Mesodermal cell (in vitro differentiated cells): Measurements from ENCODE around the gene PPP1R15B.

ENCODE experiments used
- H3K27ac ChIP-seq: 2 replicates; pipeline ENCODE4 v1.7.0; 2013; ENCODE audit warnings: mild to moderate bottlenecking, low read depth, low read length, moderate library complexity; ENCODE audit not compliant: severe bottlenecking
- H3K36me3 ChIP-seq: 2 replicates; pipeline ENCODE4 v1.7.1; 2013; ENCODE audit warnings: mild to moderate bottlenecking, low read length, moderate library complexity; ENCODE audit not compliant: control insufficient read depth, insufficient read depth
- H3K4me1 ChIP-seq: one replicate; pipeline ENCODE4 v1.7.1; 2013; ENCODE audit warnings: mild to moderate bottlenecking, low read length; ENCODE audit not compliant: insufficient read depth, control insufficient read depth, poor library complexity, severe bottlenecking
- H3K4me3 ChIP-seq: 2 replicates; pipeline ENCODE4 v1.7.0; 2013; ENCODE audit warnings: low read length, control low read depth, mild to moderate bottlenecking; ENCODE audit not compliant: insufficient read depth, poor library complexity, severe bottlenecking; ENCODE audit errors: extremely low read depth
- H3K9me3 ChIP-seq: 2 replicates; pipeline ENCODE4 v1.7.1; 2013; ENCODE audit warnings: mild to moderate bottlenecking, low read length, moderate library complexity; ENCODE audit not compliant: control insufficient read depth
- WGBS, 2 experiments: methylation state at CpG; one replicate each; pipeline ENCODE4 v1.1.5; 2013; ENCODE audit warnings: missing lambda C conversion rate in 2 of 2; ENCODE audit not compliant: insufficient coverage in 2 of 2; 5-methylcytosine and 5-hydroxymethylcytosine counted together

The PPP1R15B gene

DNA sequence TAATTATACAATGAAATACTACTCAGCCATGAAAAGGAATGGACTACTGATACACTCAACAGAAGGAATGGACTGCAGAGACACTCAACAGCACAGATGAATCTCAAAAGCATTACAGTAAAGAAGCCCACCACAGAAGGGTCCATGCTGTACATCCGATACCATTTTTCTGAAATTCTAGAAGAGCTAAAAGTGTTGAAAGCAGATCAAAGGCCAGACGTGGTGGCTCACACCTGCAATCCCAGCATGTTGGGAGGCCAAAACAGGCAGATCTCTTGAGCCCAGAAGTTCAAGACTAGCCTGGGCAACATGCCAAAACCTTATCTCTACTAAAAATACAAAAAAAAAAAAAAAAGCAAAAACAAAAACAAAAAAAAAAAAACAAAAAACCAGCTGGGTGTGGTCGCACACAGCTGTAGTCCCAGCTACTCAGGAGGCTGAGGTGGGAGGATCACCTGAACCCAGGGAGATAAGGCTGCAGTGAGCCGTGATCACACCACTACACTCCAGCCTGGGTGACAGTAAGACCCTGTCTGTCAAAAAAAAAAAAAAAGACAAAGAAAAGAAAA is 15.5 kb downstream of the PPP1R15B start:
- WGBS, 2 experiments, result 94 to 95% methylated on average over 2 to 3 of the region's 4 CpGs
- Histone ChIP-seq H3K27ac (no peak overlapping the region), H3K9me3 (no peaks in the 10 kb centered on the region), H3K4me1 (no peaks in the 10 kb centered on the region), H3K36me3 (peaks cover 50% of the 10 kb centered on the region), H3K4me3 (no peak overlapping the region)

DNA sequence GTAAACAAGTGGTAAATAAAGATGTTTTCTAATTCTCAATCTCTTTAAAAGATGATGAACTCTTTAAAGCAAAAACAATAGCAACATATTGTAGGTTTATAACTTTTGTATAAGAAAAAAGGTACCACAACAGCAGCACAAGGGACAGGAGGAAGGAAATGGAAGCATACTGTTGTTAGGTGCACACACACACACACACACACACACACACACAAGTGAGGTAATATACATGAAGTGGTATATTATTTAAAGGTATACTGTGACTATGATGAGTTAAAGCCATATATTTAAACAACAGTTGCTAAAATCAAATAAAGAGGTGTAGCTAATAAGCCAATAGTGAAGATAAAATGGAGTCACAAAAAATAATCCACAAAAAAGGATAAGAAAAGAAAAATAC is 20.0 kb downstream of the PPP1R15B start:
- Histone ChIP-seq H3K4me1 (no peaks in the 10 kb centered on the region), H3K9me3 (no peaks in the 10 kb centered on the region), H3K36me3 (peaks cover 8% of the 10 kb centered on the region), H3K27ac (no peak overlapping the region), H3K4me3 (no peak overlapping the region)

DNA sequence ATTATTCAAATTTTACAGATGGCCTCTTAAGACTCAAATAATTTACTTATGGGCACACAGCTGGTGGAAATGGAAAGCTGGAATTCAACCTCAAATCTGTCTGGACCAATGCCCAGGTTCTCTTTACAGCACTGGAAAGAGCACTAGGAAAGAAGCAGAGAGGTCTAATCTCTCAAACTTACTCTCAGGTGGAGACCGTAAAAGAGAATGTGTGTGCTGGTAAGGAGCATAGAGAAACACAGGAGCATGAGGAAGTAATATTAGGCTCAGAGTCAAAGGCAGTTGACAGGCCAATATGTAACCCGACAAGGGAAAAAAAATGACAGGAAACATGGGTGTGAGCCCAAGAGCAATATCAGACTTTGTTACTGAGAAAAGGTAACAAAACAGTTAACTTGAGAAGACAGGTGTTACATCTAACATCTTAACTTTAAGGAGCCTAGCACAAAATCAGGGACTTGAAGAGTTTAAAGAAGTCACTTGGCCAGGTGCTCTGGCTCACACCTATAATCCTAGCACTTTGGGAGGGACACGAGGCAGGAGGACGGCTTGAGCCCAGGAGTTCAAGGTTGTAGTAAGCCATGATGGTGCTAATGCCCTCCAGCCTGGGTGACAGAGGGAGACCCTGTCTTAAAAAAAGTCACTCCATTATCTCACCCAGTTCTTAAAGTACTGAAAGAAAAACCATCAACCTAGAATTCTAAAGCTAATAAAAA is 20.7 kb downstream of the PPP1R15B start:
- 77 to 90% methylated on average over 2 to 3 of the region's 4 CpGs for WGBS, 2 experiments
- Histone ChIP-seq H3K4me3 (no peak overlapping the region), H3K27ac (no peak overlapping the region), H3K4me1 (no peaks in the 10 kb centered on the region), H3K9me3 (no peaks in the 10 kb centered on the region), H3K36me3 (peaks cover under 1% of the 10 kb centered on the region)

DNA sequence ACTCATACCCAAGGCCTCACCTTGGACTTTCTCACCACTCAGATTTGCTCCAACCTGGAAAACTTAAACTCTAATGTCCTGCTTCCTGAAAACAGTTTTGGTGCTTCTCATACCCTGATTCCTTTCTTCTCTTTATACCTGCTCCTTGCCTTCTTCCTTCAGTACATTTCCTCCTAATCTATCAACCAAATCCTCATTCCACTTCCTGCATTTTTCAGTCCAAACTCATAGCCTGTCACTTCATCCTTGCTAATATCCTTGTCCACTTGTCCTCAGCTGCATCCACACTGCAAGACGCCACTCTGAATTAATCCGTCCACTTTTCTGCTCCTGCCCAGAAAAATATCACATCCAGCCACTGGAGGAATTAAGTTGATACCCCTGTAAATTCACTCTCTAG is 25.9 kb downstream of the PPP1R15B start:
- no peaks in the 10 kb centered on the region for H3K36me3 ChIP-seq
- 92 to 100% methylated on average over 2 of the region's 2 CpGs for WGBS, 2 experiments
- no peak overlapping the region for H3K27ac ChIP-seq
- H3K9me3 ChIP-seq, result no peaks in the 10 kb centered on the region
- no peak overlapping the region for H3K4me3 ChIP-seq
- H3K4me1 ChIP-seq, result no peaks in the 10 kb centered on the region

DNA sequence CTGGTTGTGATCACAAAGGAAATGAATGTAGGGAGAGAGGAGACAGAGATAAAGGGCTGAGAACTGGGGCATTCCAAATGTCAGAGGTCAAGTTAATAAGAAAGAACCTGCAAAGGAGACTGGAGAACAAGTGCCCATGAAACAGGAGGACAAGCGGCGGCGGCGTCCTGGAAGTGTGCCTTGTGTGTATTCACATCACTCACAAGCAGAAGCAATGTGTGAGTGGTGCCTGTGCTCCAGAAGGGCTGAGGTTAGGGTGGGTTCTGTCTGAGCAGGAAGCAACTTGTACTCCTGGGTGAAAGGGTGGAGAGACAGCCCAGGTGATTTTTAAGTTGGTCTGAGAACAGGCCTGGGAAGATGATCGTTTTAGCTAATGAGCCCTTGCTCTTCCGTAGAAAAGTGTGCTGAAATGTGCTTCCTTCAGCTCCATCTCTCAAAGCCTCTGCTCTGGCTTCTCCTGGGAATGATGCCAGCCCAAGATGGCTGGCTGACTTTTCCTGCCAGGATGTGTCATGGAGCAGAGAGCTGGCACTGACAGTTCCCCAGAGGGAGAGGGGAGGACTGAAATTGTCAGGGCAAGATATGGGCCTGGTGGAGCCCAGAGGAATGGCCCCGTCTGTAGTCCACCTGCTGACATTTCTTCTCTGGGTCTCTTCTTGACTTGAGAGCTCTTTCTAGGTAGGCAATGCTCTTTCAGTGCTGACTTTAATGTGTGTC is 26.8 kb downstream of the PPP1R15B start:
- H3K9me3 ChIP-seq, result no peaks in the 10 kb centered on the region
- H3K4me3 ChIP-seq, result no peak overlapping the region
- H3K4me1 ChIP-seq, result no peaks in the 10 kb centered on the region
- 80 to 98% methylated on average over 2 to 7 of the region's 7 CpGs for WGBS, 2 experiments
- H3K36me3 ChIP-seq, result no peaks in the 10 kb centered on the region
- no peak overlapping the region for H3K27ac ChIP-seq

DNA sequence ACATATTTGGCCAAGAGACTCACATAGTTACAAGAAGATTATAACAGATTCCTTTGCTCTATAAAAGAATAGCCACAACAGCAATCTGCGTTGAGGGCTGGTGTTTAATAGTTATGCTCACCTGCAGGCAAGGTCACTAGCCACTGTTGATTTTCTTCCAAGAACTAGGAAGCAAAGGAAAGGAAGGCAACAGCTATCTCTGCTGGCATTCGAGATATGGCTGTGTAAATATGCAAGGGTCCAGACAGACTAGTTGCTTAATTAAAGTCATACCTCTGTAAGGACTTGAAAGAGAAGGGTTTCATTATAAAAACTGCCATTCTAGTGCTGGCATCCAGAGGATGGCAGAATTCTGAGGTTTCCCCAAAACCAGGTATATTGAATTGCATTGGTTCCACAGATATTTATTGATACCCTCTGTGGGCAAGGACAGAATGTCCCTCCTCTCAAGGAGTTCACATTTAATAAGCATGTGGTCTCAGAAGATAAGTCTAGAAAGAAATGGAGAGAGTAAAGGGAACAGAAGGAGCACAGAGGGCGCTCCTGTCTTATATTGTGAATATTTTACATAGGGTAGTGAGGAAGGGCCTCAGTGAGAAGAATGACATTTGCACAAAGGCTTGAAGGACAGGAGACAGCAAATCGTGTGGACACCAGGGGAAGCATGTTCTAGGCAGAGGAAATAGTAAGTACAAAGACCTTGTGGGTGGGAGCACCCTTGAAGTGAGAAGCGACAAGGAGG is 28.3 kb downstream of the PPP1R15B start:
- Histone ChIP-seq H3K9me3 (no peaks in the 10 kb centered on the region), H3K4me3 (no peak overlapping the region), H3K4me1 (peaks cover 4% of the 10 kb centered on the region), H3K36me3 (no peaks in the 10 kb centered on the region), H3K27ac (no peak overlapping the region)
- 78 to 85% methylated on average over 5 of the region's 5 CpGs for WGBS, 2 experiments

DNA sequence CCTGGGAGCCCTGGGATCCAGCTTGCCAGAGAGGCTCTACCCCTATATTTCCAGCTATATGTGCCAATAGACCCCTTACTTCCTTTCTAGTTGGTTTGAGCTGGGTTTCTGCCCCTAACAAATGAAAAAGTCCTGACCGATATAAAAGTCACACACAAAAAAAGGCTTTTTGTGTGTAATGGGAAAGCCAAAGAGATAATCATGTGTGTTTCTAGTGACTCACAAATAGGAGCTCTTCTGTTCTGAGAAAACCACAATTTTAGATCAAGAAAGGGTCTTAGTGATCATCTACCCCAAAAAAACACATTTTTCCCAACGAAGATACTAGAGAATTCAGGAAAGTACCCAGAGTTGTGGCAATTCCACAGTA is 28.9 kb downstream of the PPP1R15B start:
- peaks cover 8% of the 10 kb centered on the region for H3K4me1 ChIP-seq
- WGBS, 2 experiments, result no CpG with 5 or more reads among the region's 2 CpGs
- no peak overlapping the region for H3K27ac ChIP-seq
- no peak overlapping the region for H3K4me3 ChIP-seq
- no peaks in the 10 kb centered on the region for H3K36me3 ChIP-seq
- H3K9me3 ChIP-seq, result no peaks in the 10 kb centered on the region

DNA sequence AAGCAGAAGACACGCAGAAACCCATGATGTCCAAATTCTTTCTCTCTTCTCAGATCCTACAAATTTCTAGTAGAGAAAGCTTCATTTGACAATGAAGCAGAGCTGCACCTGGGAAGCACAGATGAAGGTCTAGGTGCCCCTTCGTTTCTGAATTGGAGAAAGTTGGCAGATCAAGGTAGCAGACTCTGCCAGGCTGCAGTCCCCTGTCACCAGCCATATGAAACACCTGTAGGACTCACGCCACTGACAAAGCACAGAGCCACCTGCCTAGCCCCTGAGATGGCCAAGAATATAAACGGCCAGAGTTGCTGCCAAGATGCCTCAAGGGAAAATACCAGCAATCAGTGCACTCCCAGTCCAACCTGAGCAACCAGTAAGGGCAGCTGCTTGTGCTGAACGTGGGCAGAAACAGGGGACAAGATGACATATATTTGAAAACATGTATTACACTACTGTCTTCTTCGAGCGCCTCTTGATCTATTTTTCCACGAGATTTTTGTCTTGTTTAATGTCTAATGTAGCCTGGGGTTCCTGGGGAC is 31.3 kb downstream of the PPP1R15B start:
- WGBS, 2 experiments, result 51 to 73% methylated on average over 3 to 6 of the region's 8 CpGs
- no peak overlapping the region for H3K27ac ChIP-seq
- no peaks in the 10 kb centered on the region for H3K9me3 ChIP-seq
- H3K36me3 ChIP-seq, result no peaks in the 10 kb centered on the region
- peaks cover 13% of the 10 kb centered on the region for H3K4me1 ChIP-seq
- no peak overlapping the region for H3K4me3 ChIP-seq

DNA sequence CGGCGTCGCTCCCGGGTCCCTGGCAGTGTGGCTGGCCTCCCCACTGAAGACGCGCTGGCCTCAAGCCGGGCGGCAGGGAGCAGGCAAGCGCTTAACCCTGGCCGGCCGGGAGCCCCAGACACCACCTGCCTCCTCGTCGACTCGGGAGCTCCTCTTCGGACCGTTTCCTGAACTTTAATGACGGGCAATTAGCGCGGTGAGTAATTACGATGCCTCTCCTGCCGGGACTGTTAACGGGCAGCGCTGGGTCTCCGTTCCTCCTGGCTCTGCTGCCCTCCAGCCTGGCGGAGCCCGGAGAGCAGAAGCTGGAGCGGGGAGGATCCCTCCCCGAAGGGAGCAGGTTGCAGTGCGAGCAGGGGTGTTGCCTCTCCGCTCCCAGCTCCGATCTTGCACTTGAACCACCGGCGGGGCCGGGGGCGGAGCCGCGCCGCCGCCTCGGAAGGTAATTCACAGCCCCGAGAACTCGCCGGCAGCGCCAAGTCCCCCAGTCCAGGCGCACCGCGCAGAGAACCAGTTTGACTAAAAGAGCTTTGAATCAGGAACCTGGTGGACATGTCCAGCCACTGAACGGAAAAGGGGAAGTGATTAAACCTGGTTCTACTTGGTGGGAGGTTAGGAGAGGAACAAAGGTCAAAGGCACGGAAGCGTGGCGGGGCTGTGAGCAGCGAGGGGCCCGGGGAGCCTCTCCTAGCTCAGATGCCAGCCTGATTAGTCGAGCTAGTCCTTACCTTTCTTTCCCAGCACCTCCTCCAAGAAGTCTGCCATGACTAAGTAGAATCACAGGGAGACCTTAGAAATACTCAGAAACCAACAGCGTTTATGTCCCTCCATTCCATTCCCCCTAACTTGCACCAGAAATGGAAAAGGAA is 33.6 kb downstream of the PPP1R15B start:
- peak overlapping the region; percentile 36 for H3K4me3 ChIP-seq
- H3K27ac ChIP-seq, result no peak overlapping the region
- H3K36me3 ChIP-seq, result no peaks in the 10 kb centered on the region
- 0 to 1% methylated on average over 47 to 52 of the region's 55 CpGs for WGBS, 2 experiments
- no peaks in the 10 kb centered on the region for H3K9me3 ChIP-seq
- peaks cover 13% of the 10 kb centered on the region for H3K4me1 ChIP-seq
